MM.1S (cell line): ENCODE results near the gene CNTNAP2.

Source experiments
- DNase-seq: peaks from one replicate; pipeline ENCODE4 v3.0.0-alpha.2; 2015
- H2AFZ ChIP-seq: fragments of 300-600 bp; sonication (generic); 2 replicates; pipeline ENCODE4 v1.6.0; 2016; ENCODE audit warnings: antibody characterized with exemption, low read length
- H3F3A ChIP-seq: fragments of 300-600 bp; sonication (generic); 2 replicates; pipeline ENCODE4 v1.6.1; 2016; ENCODE audit warnings: mild to moderate bottlenecking, antibody characterized with exemption, low read length, moderate library complexity, mixed read lengths; ENCODE audit not compliant: insufficient read depth
- H3K27ac ChIP-seq: fragments of 300-600 bp; sonication (generic); 2 replicates; pipeline ENCODE4 v1.5.1; 2016; ENCODE audit warnings: mild to moderate bottlenecking, low read length
- H3K27me3 ChIP-seq: fragments of 300-600 bp; sonication (generic); replicated peaks from 2 replicates; pipeline ENCODE4 v1.6.0; 2016; ENCODE audit warnings: low read length; ENCODE audit not compliant: insufficient read depth
- H3K36me3 ChIP-seq: fragments of 300-600 bp; sonication (generic); replicated peaks from 2 replicates; pipeline ENCODE4 v1.6.1; 2016; ENCODE audit warnings: mild to moderate bottlenecking, low read length, mixed read lengths; ENCODE audit not compliant: insufficient read depth
- H3K4me1 ChIP-seq: fragments of 300-600 bp; sonication (generic); 2 replicates; pipeline ENCODE4 v1.6.1; 2016; ENCODE audit warnings: low read length, mixed read lengths
- H3K4me2 ChIP-seq: fragments of 300-600 bp; sonication (generic); 2 replicates; pipeline ENCODE4 v1.6.0; 2016; ENCODE audit warnings: low read depth, low read length
- H3K4me3 ChIP-seq: fragments of 300-600 bp; sonication (generic); 2 replicates; pipeline ENCODE4 v1.5.1; 2016; ENCODE audit warnings: low read length, mixed read lengths
- H3K79me2 ChIP-seq: fragments of 300-600 bp; sonication (generic); 2 replicates; pipeline ENCODE4 v1.6.1; 2016; ENCODE audit warnings: mixed run types, low read length, mixed read lengths
- H3K9ac ChIP-seq: fragments of 300-600 bp; sonication (generic); 2 replicates; pipeline ENCODE4 v1.6.1; 2016; ENCODE audit warnings: low read length, mixed read lengths
- H3K9me2 ChIP-seq: fragments of 300-600 bp; sonication (generic); replicated peaks from 2 replicates; pipeline ENCODE4 v1.6.1; 2016; ENCODE audit warnings: mild to moderate bottlenecking, low read length, mixed read lengths; ENCODE audit not compliant: insufficient read depth
- H3K9me3 ChIP-seq: fragments of 300-600 bp; sonication (generic); replicated peaks from 2 replicates; pipeline ENCODE4 v1.6.1; 2016; ENCODE audit warnings: mild to moderate bottlenecking, low read length, mixed read lengths; ENCODE audit not compliant: insufficient read depth
- H4K20me1 ChIP-seq: fragments of 300-600 bp; sonication (generic); 2 replicates; pipeline ENCODE4 v1.6.1; 2016; ENCODE audit warnings: mild to moderate bottlenecking, low read length, moderate library complexity, mixed read lengths; ENCODE audit not compliant: insufficient read depth
- EZH2 ChIP-seq: fragments of 300-600 bp; sonication (generic); optimal IDR thresholded peaks from 2 replicates; pipeline ENCODE3; 2017; ENCODE audit warnings: low read depth, mild to moderate bottlenecking, antibody characterized with exemption, low read length, mixed read lengths
- EZH2phosphoT487 ChIP-seq: fragments of 300-600 bp; sonication (generic); IDR thresholded peaks from 2 replicates; pipeline ENCODE4 v1.6.1; 2018; ENCODE audit warnings: antibody characterized with exemption, low read length
- TF ChIP-seq, protein P1 (sequence below): fragments of 300-600 bp; sonication (generic); IDR thresholded peaks from 2 replicates; pipeline ENCODE4 v1.5.1; 2016; ENCODE audit warnings: antibody characterized with exemption, low read length, mixed read lengths

Gene CNTNAP2

GRCh38 chr7:148436135-148436534, 2319.5 kb downstream of the CNTNAP2 start:
- no peaks in the 10 kb centered on the region for H3K36me3 ChIP-seq
- no peaks in the 10 kb centered on the region for H3F3A ChIP-seq
- no peaks in the 10 kb centered on the region for H3K9me3 ChIP-seq
- H3K4me1 ChIP-seq: no peaks in the 10 kb centered on the region
- TF ChIP-seq EZH2 (no peak), EZH2phosphoT487 (no peak)
- TF ChIP-seq, protein P1, sequence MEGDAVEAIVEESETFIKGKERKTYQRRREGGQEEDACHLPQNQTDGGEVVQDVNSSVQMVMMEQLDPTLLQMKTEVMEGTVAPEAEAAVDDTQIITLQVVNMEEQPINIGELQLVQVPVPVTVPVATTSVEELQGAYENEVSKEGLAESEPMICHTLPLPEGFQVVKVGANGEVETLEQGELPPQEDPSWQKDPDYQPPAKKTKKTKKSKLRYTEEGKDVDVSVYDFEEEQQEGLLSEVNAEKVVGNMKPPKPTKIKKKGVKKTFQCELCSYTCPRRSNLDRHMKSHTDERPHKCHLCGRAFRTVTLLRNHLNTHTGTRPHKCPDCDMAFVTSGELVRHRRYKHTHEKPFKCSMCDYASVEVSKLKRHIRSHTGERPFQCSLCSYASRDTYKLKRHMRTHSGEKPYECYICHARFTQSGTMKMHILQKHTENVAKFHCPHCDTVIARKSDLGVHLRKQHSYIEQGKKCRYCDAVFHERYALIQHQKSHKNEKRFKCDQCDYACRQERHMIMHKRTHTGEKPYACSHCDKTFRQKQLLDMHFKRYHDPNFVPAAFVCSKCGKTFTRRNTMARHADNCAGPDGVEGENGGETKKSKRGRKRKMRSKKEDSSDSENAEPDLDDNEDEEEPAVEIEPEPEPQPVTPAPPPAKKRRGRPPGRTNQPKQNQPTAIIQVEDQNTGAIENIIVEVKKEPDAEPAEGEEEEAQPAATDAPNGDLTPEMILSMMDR: no peak
- DNase-seq: no peak
- no peaks in the 10 kb centered on the region for H4K20me1 ChIP-seq
- H3K9me2 ChIP-seq: no peaks in the 10 kb centered on the region
- no peaks in the 10 kb centered on the region for H3K27me3 ChIP-seq
- H3K4me3 ChIP-seq: no peak overlapping the region
- no peaks in the 10 kb centered on the region for H3K79me2 ChIP-seq
- H3K4me2 ChIP-seq: no peak overlapping the region
- H3K9ac ChIP-seq: no peak overlapping the region
- H3K27ac ChIP-seq: no peak overlapping the region
- no peak overlapping the region for H2AFZ ChIP-seq

DNA sequence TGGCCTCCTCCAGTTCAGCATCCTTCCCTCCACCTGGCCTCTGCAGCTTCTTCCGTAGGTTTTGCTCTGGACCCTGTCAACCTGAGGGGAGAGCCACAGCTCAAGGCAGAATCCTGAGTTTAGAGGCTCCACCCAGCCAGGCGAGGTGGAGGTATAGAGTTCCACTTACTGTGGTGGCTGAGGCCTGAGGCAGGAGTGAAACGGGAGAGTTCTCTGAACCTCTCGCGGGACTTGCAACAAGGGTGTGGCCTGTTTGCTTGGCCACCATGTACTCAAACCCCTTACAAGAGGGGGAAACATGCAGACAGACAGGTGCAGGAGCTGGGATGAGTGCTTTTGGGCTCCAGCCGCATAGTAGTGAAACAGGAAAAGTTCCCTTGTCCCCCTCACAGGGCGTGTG, 2320.0 kb downstream of the CNTNAP2 start:
- no peaks in the 10 kb centered on the region for H3K4me1 ChIP-seq
- no peak overlapping the region for H3K4me2 ChIP-seq
- no peaks in the 10 kb centered on the region for H3K79me2 ChIP-seq
- H4K20me1 ChIP-seq: no peaks in the 10 kb centered on the region
- H3F3A ChIP-seq: no peaks in the 10 kb centered on the region
- DNase-seq: no peak
- H3K9ac ChIP-seq: no peak overlapping the region
- no peak overlapping the region for H3K27ac ChIP-seq
- no peaks in the 10 kb centered on the region for H3K27me3 ChIP-seq
- H2AFZ ChIP-seq: no peak overlapping the region
- no peaks in the 10 kb centered on the region for H3K36me3 ChIP-seq
- TF ChIP-seq EZH2 (no peak), EZH2phosphoT487 (no peak)
- TF ChIP-seq, protein P1: no peak
- H3K9me3 ChIP-seq: no peaks in the 10 kb centered on the region
- H3K4me3 ChIP-seq: no peak overlapping the region
- H3K9me2 ChIP-seq: no peaks in the 10 kb centered on the region

DNA sequence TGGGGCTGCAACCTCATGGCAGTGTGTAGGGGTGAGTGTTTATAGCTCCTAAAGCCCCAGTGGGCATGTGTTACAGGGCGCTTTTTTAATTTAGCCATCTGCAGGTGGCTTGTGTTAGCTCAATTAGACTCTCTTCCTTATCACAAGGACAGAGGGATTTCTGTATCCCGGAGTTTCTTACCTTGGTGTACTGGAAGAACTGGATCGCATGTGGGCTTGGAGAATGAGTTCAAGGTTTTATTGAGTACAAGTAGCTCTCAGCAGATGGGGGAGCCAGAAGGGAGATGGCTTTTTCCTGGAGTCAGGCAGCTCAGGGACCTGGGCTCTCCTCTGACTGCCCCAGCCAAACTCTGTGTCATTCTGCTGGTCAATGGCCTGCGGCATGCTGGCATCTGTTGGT, 2320.4 kb downstream of the CNTNAP2 start:
- no peaks in the 10 kb centered on the region for H3K9me3 ChIP-seq
- H3K27me3 ChIP-seq: no peaks in the 10 kb centered on the region
- no peak overlapping the region for H2AFZ ChIP-seq
- H4K20me1 ChIP-seq: no peaks in the 10 kb centered on the region
- DNase-seq: no peak
- no peaks in the 10 kb centered on the region for H3K36me3 ChIP-seq
- H3F3A ChIP-seq: no peaks in the 10 kb centered on the region
- no peaks in the 10 kb centered on the region for H3K9me2 ChIP-seq
- H3K4me1 ChIP-seq: no peaks in the 10 kb centered on the region
- TF ChIP-seq, protein P1: no peak
- TF ChIP-seq EZH2phosphoT487 (no peak), EZH2 (no peak)
- no peak overlapping the region for H3K27ac ChIP-seq
- no peak overlapping the region for H3K4me3 ChIP-seq
- H3K4me2 ChIP-seq: no peak overlapping the region
- H3K9ac ChIP-seq: no peak overlapping the region
- no peaks in the 10 kb centered on the region for H3K79me2 ChIP-seq
